CD14-positive monocyte (primary cell): Measurements from ENCODE around the gene SLC35F4. TPM values are rescaled to one million over a fixed set of nuclear protein-coding genes. Genes with fewer than 3 reads are reported as not detected.

ENCODE experiments used
- DNase-seq, 3 donors: peaks; one replicate each; pipeline ENCODE4 v3.0.0-alpha.2; 2011 to 2022
- H2AFZ ChIP-seq: 2 replicates; pipeline ENCODE4 v1.6.0; 2012; ENCODE audit warnings: mild to moderate bottlenecking, low read depth, low read length, inconsistent platforms; ENCODE audit not compliant: insufficient read depth, poor library complexity, severe bottlenecking
- H3K27ac ChIP-seq, 2 donors: 1 replicate in 1 of 2; 2 replicates in 1 of 2; pipeline ENCODE4 v1.5.1; 2012 to 2013; ENCODE audit warnings: low read length in 2 of 2, control low read depth in 1 of 2, inconsistent platforms in 1 of 2, low read depth in 1 of 2, mild to moderate bottlenecking in 1 of 2
- H3K27me3 ChIP-seq, 2 donors: one replicate each; pipeline versions ENCODE4 v1.6.0 to v1.6.1; 2011 to 2013; ENCODE audit warnings: low read length in 2 of 2; ENCODE audit not compliant: control insufficient read depth in 2 of 2, insufficient read depth in 2 of 2
- H3K36me3 ChIP-seq, 2 donors: replicated peaks in 1 of 2; 1 replicate in 1 of 2; 2 replicates in 1 of 2; pipeline versions ENCODE4 v1.5.1 to v1.6.1; 2012 to 2013; ENCODE audit warnings: low read length in 2 of 2, control low read depth in 1 of 2, inconsistent platforms in 1 of 2, mild to moderate bottlenecking in 1 of 2; ENCODE audit not compliant: insufficient read depth in 2 of 2, control insufficient read depth in 1 of 2
- H3K4me1 ChIP-seq, 2 donors: 1 replicate in 1 of 2; 2 replicates in 1 of 2; pipeline versions ENCODE4 v1.5.1 to v1.6.1; 2012 to 2013; ENCODE audit warnings: low read length in 2 of 2, control low read depth in 1 of 2, inconsistent platforms in 1 of 2, mild to moderate bottlenecking in 1 of 2, moderate library complexity in 1 of 2; ENCODE audit not compliant: insufficient read depth in 2 of 2, control insufficient read depth in 1 of 2
- H3K4me2 ChIP-seq: replicated peaks from 2 replicates; pipeline ENCODE3; 2012; ENCODE audit warnings: low read length, moderate library complexity, mild to moderate bottlenecking; ENCODE audit not compliant: poor library complexity, severe bottlenecking; ENCODE audit errors: extremely low read depth
- H3K4me3 ChIP-seq, 3 experiments: fragments of 200-600 bp in 1 of 3; sonication (generic) in 1 of 3; replicated peaks in 1 of 3; 1 replicate in 2 of 3; 2 replicates in 1 of 3; pipeline ENCODE4 v1.5.1; 2011 to 2013; ENCODE audit warnings: low read length in 3 of 3, mild to moderate bottlenecking in 3 of 3, control low read depth in 2 of 3, low read depth in 2 of 3, inconsistent platforms in 1 of 3, moderate library complexity in 1 of 3
- H3K79me2 ChIP-seq: 2 replicates; pipeline ENCODE4 v1.6.0; 2012; ENCODE audit warnings: mild to moderate bottlenecking, control low read depth, inconsistent platforms, low read length, moderate library complexity; ENCODE audit not compliant: insufficient read depth
- H3K9ac ChIP-seq: 2 replicates; pipeline ENCODE4 v1.6.0; 2017; ENCODE audit warnings: low read length, mild to moderate bottlenecking; ENCODE audit not compliant: insufficient read depth, poor library complexity, severe bottlenecking
- H3K9me3 ChIP-seq, 2 donors: replicated peaks in 1 of 2; 1 replicate in 1 of 2; 2 replicates in 1 of 2; pipeline versions ENCODE4 v1.5.1 to v1.6.1; 2012 to 2013; ENCODE audit warnings: low read length in 2 of 2, control low read depth in 1 of 2; ENCODE audit not compliant: control insufficient read depth in 1 of 2, insufficient read depth in 1 of 2
- H4K20me1 ChIP-seq: 2 replicates; pipeline ENCODE4 v1.6.0; 2012; ENCODE audit warnings: mild to moderate bottlenecking, low read length, control low read depth, moderate library complexity; ENCODE audit not compliant: insufficient read depth
- H3K27ac Mint-ChIP-seq, 7 donors: one replicate each; pipeline ENCODE4 v1.8.0; 2020; ENCODE audit warnings: mild to moderate bottlenecking in 7 of 7, mixed read lengths in 7 of 7, moderate library complexity in 6 of 7, inconsistent platforms in 2 of 7
- H3K27me3 Mint-ChIP-seq, 3 donors: one replicate each; pipeline ENCODE4 v1.8.0; 2021 to 2022; ENCODE audit warnings: low read depth in 3 of 3, mild to moderate bottlenecking in 3 of 3, mixed read lengths in 3 of 3, moderate library complexity in 3 of 3, inconsistent platforms in 1 of 3
- H3K36me3 Mint-ChIP-seq, 2 donors: one replicate each; pipeline ENCODE4 v1.8.0; 2020; ENCODE audit warnings: mixed read lengths in 2 of 2, inconsistent platforms in 1 of 2, mild to moderate bottlenecking in 1 of 2
- H3K4me1 Mint-ChIP-seq: one replicate; pipeline ENCODE4 v1.8.0; 2020; ENCODE audit warnings: mild to moderate bottlenecking, mixed read lengths
- H3K4me3 Mint-ChIP-seq, 2 donors: one replicate each; pipeline ENCODE4 v1.8.0; 2020; ENCODE audit warnings: mild to moderate bottlenecking in 2 of 2, mixed read lengths in 2 of 2, moderate library complexity in 1 of 2
- H3K9me3 Mint-ChIP-seq, 7 donors: one replicate each; pipeline ENCODE4 v1.8.0; 2020 to 2022; ENCODE audit warnings: mixed read lengths in 7 of 7, mild to moderate bottlenecking in 6 of 7, moderate library complexity in 6 of 7, inconsistent platforms in 2 of 7
- WGBS: methylation state at CpG from one replicate; pipeline ENCODE4 v1.1.5; 2013; ENCODE audit warnings: missing lambda C conversion rate; ENCODE audit not compliant: insufficient coverage; 5-methylcytosine and 5-hydroxymethylcytosine counted together
- intact Hi-C, 2 donors: fragments of 100-400 bp; cut with micrococcal nuclease; formaldehyde crosslinking; loops; one replicate each; pipeline versions ENCODE4 v1.15.0 to v1.15.1; 2023
- polyA plus RNA-seq, 3 donors: library from polyadenylated mRNA; depleted of rRNA in 1 of 3; unstranded in 2 of 3; stranded (reverse) in 1 of 3; fragments of 300-500 nt in 2 of 3; fragments of >200 nt in 1 of 3; fragmentation: Illumina TruSeq in 2 of 3; gene quantifications; 1 replicate in 2 of 3; 2 replicates in 1 of 3; pipeline ENCODE4 v1.2.3, GENCODE V29; 2012 to 2021
- TF ChIP-seq, protein P1 (sequence below): fragments of 200-600 bp; IDR thresholded peaks from one replicate; pipeline ENCODE4 v1.8.0; 2022; ENCODE audit warnings: antibody characterized with exemption, mild to moderate bottlenecking

Gene SLC35F4
- polyA plus RNA-seq, 3 donors = not detected

DNA sequence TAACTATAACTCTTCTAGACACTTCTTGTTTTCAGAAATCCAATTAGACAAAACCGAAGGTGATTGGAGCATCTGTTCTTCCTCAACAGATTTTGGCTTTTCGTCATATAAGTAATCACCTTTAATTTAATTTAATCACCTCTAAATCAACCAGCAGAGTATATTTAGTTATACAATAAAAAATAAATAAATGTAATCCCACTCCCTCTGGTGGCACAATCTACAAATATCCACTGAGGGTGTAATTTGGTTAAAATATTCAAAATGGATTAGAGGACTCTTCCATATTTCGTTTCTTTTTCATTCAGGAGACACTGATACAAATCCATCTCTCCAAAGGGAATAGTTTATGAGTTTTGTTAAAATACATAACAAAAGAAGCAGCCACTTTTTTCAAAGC, 18.3 kb upstream of the SLC35F4 start:
- no peaks in the 10 kb centered on the region for H3K36me3 Mint-ChIP-seq
- no peak overlapping the region for H3K4me2 ChIP-seq
- H3K27ac Mint-ChIP-seq = no peak overlapping the region
- no peak overlapping the region for H3K27ac ChIP-seq
- no peak overlapping the region for H3K4me3 Mint-ChIP-seq
- intact Hi-C loops = no loop called here
- H3K9me3 ChIP-seq = peaks cover 0 to under 1% of the 10 kb centered on the region in 2 donors
- H2AFZ ChIP-seq = no peak overlapping the region
- no CpG with 5 or more reads among the region's 3 CpGs for WGBS
- peaks cover 0 to 4% (median 1%) of the 10 kb centered on the region in 3 donors for H3K27me3 Mint-ChIP-seq
- DNase-seq = no peak
- no peaks in the 10 kb centered on the region for H3K27me3 ChIP-seq
- no peaks in the 10 kb centered on the region for H4K20me1 ChIP-seq
- no peak overlapping the region for H3K9ac ChIP-seq
- no peaks in the 10 kb centered on the region for H3K36me3 ChIP-seq
- no peaks in the 10 kb centered on the region for H3K4me1 ChIP-seq
- no peak overlapping the region for H3K4me3 ChIP-seq
- no peaks in the 10 kb centered on the region for H3K4me1 Mint-ChIP-seq
- TF ChIP-seq, protein P1, sequence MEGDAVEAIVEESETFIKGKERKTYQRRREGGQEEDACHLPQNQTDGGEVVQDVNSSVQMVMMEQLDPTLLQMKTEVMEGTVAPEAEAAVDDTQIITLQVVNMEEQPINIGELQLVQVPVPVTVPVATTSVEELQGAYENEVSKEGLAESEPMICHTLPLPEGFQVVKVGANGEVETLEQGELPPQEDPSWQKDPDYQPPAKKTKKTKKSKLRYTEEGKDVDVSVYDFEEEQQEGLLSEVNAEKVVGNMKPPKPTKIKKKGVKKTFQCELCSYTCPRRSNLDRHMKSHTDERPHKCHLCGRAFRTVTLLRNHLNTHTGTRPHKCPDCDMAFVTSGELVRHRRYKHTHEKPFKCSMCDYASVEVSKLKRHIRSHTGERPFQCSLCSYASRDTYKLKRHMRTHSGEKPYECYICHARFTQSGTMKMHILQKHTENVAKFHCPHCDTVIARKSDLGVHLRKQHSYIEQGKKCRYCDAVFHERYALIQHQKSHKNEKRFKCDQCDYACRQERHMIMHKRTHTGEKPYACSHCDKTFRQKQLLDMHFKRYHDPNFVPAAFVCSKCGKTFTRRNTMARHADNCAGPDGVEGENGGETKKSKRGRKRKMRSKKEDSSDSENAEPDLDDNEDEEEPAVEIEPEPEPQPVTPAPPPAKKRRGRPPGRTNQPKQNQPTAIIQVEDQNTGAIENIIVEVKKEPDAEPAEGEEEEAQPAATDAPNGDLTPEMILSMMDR = no peak
- H3K9me3 Mint-ChIP-seq = peaks cover 0 to 5% (median 3%) of the 10 kb centered on the region in 7 donors
- H3K79me2 ChIP-seq = no peaks in the 10 kb centered on the region

DNA sequence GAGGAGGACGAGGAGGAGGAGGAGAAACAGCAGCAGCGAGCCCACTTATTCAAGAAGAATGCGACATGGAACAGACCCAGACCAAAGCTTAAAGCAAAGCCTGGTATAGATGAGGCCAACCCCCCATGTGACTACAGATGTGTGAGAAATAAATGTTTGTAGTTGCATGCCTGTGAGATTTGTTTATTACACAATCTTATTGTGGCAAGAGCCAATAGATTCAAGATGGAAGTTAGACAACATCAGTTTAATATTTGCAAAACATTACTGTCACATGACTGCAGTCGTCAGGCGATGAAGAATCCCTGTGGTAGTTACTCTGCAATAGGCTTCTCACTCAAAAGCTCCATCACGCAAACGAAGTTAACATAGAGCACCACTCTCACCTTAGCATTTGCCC, 17.2 kb upstream of the SLC35F4 start:
- H2AFZ ChIP-seq = no peak overlapping the region
- H3K4me3 ChIP-seq = no peak overlapping the region
- TF ChIP-seq, protein P1 = no peak
- Mint-ChIP-seq H3K9me3 (peaks cover 0 to 8% (median 5%) of the 10 kb centered on the region in 7 donors), H3K36me3 (no peaks in the 10 kb centered on the region), H3K4me3 (no peak overlapping the region), H3K27me3 (peaks cover 0 to 2% (median 1%) of the 10 kb centered on the region in 3 donors), H3K4me1 (no peaks in the 10 kb centered on the region), H3K27ac (no peak overlapping the region)
- no peaks in the 10 kb centered on the region for H4K20me1 ChIP-seq
- H3K79me2 ChIP-seq = no peaks in the 10 kb centered on the region
- intact Hi-C loops = no loop called here
- DNase-seq = no peak
- no peak overlapping the region for H3K27ac ChIP-seq
- WGBS = 100% methylated on average over 2 of the region's 7 CpGs
- H3K27me3 ChIP-seq = no peaks in the 10 kb centered on the region
- no peaks in the 10 kb centered on the region for H3K36me3 ChIP-seq
- no peak overlapping the region for H3K9ac ChIP-seq
- H3K4me1 ChIP-seq = no peaks in the 10 kb centered on the region
- no peak overlapping the region for H3K4me2 ChIP-seq
- H3K9me3 ChIP-seq = peaks cover 0 to 7% of the 10 kb centered on the region in 2 donors
